Body of pancreas (tissue), 4 donors: Measurements from ENCODE around the gene PLTP. TPM values are rescaled to one million over a fixed set of nuclear protein-coding genes. Genes with fewer than 3 reads are reported as not detected.
"Not testable (repeated sequence)": the region's sequence is repeated elsewhere in the genome, so short reads cannot be mapped to it uniquely, and the experiment has no call there.

ENCODE experiments used
- ATAC-seq: fragments of 150-250 bp; one replicate; pipeline ENCODE4 v1.9.1; 2016
- DNase-seq, 4 donors: peaks; one replicate each; pipeline ENCODE4 v3.0.0-alpha.2; 2019
- H3K27ac ChIP-seq, 4 donors: fragments of 200-600 bp; sonication (generic); 1 replicate in 3 of 4; 2 replicates in 1 of 4; pipeline versions ENCODE4 v1.5.1 to v1.6.1; 2016 to 2019; ENCODE audit warnings: mild to moderate bottlenecking in 1 of 4, mixed read lengths in 1 of 4, moderate library complexity in 1 of 4
- H3K27me3 ChIP-seq, 2 donors: fragments of 200-600 bp; sonication (generic); one replicate each; pipeline ENCODE4 v1.6.0; 2016; ENCODE audit warnings: mild to moderate bottlenecking in 1 of 2
- H3K36me3 ChIP-seq, 2 donors: fragments of 200-600 bp; sonication (generic); replicated peaks in 1 of 2; 2 replicates each; pipeline ENCODE4 v1.5.1; 2016; ENCODE audit warnings: low read depth in 2 of 2; ENCODE audit not compliant: insufficient read depth in 1 of 2
- H3K4me1 ChIP-seq: fragments of 200-600 bp; sonication (generic); one replicate; pipeline ENCODE4 v1.6.0; 2016
- H3K4me3 ChIP-seq, 2 donors: fragments of 200-600 bp; sonication (generic); 1 replicate in 1 of 2; 2 replicates in 1 of 2; pipeline ENCODE4 v1.5.1; 2016 to 2019
- H3K9me3 ChIP-seq, 3 donors: fragments of 200-600 bp; sonication (generic); 1 replicate in 2 of 3; 2 replicates in 1 of 3; pipeline ENCODE4 v1.5.1; 2016
- CTCF ChIP-seq, 7 experiments: fragments of 450-650 bp in 4 of 7; fragments of 200-600 bp in 3 of 7; sonication (generic) in 3 of 7; IDR thresholded peaks; one replicate each; pipeline ENCODE4 v1.5.1; 2016 to 2019; ENCODE audit warnings: antibody characterized with exemption in 7 of 7
- POLR2A ChIP-seq, 3 donors: fragments of 450-650 bp; IDR thresholded peaks; one replicate each; pipeline ENCODE4 v1.6.1; 2016; ENCODE audit warnings: antibody characterized with exemption in 3 of 3, mild to moderate bottlenecking in 2 of 3
- WGBS, 2 donors: methylation state at CpG; one replicate each; pipeline ENCODE4 v1.1.5; 2017; 5-methylcytosine and 5-hydroxymethylcytosine counted together
- intact Hi-C: fragments of 100-400 bp; cut with DNase I; formaldehyde crosslinking; loops from one replicate; pipeline ENCODE4 v1.15.1; 2023
- total RNA-seq, 2 donors: library from RNA; depleted of rRNA; stranded (reverse); fragments of >200 nt; gene quantifications; one replicate each; pipeline ENCODE4 v1.1.0, GENCODE V29; 2016

The PLTP gene
- total RNA-seq, 2 donors from 2014 or later, result 109 to 198 TPM

- TF ChIP-seq CTCF (IDR thresholded peaks at IDR 0.05) (no peak), POLR2A (IDR thresholded peaks at IDR 0.05) (no peak)
- H3K36me3 ChIP-seq, result peaks cover 0 to 3% of the 10 kb centered on the region in 2 donors
- 75 to 81% methylated on average over 4 of the region's 4 CpGs for WGBS, 2 donors
Observed at GRCh38 chr20:45874576-45874975, 37.4 kb downstream of the PLTP start.

GRCh38 chr20:45874104-45874481, 37.9 kb downstream of the PLTP start:
- 89 to 92% methylated on average over 10 of the region's 10 CpGs for WGBS, 2 donors
- H3K4me3 ChIP-seq, H3K36me3 ChIP-seq, H3K27ac ChIP-seq, H3K27me3 ChIP-seq, DNase-seq, H3K4me1 ChIP-seq, ATAC-seq, intact Hi-C loops, H3K9me3 ChIP-seq: not testable (repeated sequence)

More at GRCh38 chr20:45874576-45874975, 37.4 kb downstream of the PLTP start:
- intact Hi-C loops, result no loop called here
- Histone ChIP-seq H3K9me3 (no peaks in the 10 kb centered on the region), H3K27ac (no peak overlapping the region), H3K27me3 (no peaks in the 10 kb centered on the region), H3K4me1 (no peaks in the 10 kb centered on the region), H3K4me3 (no peak overlapping the region)
- no peak for ATAC-seq
- no peak for DNase-seq

- Histone ChIP-seq H3K36me3 (peaks cover 0 to 3% of the 10 kb centered on the region in 2 donors), H3K4me1 (no peaks in the 10 kb centered on the region), H3K27ac (no peak overlapping the region), H3K9me3 (no peaks in the 10 kb centered on the region), H3K4me3 (no peak overlapping the region), H3K27me3 (no peaks in the 10 kb centered on the region)
- ATAC-seq, result no peak
- DNase-seq, result no peak
- TF ChIP-seq POLR2A (IDR thresholded peaks at IDR 0.05), result no peak
- no peak for TF ChIP-seq CTCF (IDR thresholded peaks at IDR 0.05)
- WGBS, 2 donors, result 20 to 29% methylated on average over 1 of the region's 1 CpG
- intact Hi-C loops, result no loop called here
Observed at GRCh38 chr20:45873409-45874103, 38.4 kb downstream of the PLTP start.

GRCh38 chr20:45872626-45873025, 39.3 kb downstream of the PLTP start:
- 81 to 87% methylated on average over 4 of the region's 4 CpGs for WGBS, 2 donors
- intact Hi-C loops, result no loop called here
- Histone ChIP-seq H3K9me3 (no peaks in the 10 kb centered on the region), H3K4me1 (no peaks in the 10 kb centered on the region), H3K27me3 (no peaks in the 10 kb centered on the region), H3K4me3 (no peak overlapping the region), H3K27ac (no peak overlapping the region), H3K36me3 (no peaks in the 10 kb centered on the region)
- TF ChIP-seq CTCF (IDR thresholded peaks at IDR 0.05) (no peak), POLR2A (IDR thresholded peaks at IDR 0.05) (no peak)
- no peak for ATAC-seq
- no peak for DNase-seq

- no peak for TF ChIP-seq CTCF (IDR thresholded peaks at IDR 0.05)
- no peak for TF ChIP-seq POLR2A (IDR thresholded peaks at IDR 0.05)
- Histone ChIP-seq H3K9me3 (no peaks in the 10 kb centered on the region), H3K27me3 (no peaks in the 10 kb centered on the region), H3K27ac (no peak overlapping the region), H3K36me3 (no peaks in the 10 kb centered on the region), H3K4me1 (no peaks in the 10 kb centered on the region), H3K4me3 (no peak overlapping the region)
- ATAC-seq, result no peak
- no peak for DNase-seq
- intact Hi-C loops, result no loop called here
Observed at GRCh38 chr20:45867819-45868176, 44.2 kb downstream of the PLTP start.
